HG02852 (cell line): ENCODE results near the gene SPRR2D.
"Not testable (repeated sequence)": the region's sequence is repeated elsewhere in the genome, so short reads cannot be mapped to it uniquely, and the experiment has no call there.

Source experiments
- ATAC-seq: cut with Tn5 transposase; IDR thresholded peaks from one replicate; pipeline ENCODE4 v1.9.1; 2021; ENCODE audit warnings: mild to moderate bottlenecking, moderate library complexity; ENCODE audit not compliant: unreplicated experiment

The SPRR2D gene

DNA sequence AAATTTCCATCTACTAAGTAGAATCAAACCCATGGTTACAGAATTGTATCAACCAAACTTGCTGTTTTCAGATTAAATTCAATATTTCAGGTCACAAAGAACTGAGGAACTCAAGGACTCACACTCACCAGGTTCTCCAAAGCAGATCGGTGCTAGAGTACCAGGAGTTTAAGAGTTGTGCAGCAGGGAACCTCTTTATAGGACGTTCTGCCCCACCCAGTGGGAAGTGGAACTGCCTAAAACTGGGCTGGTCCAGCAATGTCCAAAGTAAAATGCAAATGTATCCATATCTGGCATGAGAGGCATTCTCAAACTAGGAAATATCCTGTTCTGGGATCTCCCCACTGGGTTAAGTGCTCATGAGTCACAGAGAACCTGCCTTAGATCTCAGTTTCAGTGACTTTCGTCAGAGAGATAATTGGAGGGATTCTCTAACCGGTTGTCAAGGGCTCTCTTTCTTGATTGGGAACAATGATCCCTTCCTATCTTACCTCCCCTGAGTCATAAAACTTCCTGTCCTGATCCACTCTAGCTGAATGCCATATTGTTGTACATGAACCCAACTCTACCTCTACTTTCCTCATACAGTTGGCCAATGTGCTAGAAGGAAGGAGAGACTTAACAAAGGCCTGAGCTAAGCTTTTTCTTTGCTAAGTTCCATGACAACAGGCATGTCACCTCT lies at the start of gene SPRR2D:
Gene SPRR2D, minus strand, starts transcription at position 171 of the 682 bp plus-strand sequence. CDS start 774 bp downstream, outside the sequence.
- ATAC-seq = no peak

DNA sequence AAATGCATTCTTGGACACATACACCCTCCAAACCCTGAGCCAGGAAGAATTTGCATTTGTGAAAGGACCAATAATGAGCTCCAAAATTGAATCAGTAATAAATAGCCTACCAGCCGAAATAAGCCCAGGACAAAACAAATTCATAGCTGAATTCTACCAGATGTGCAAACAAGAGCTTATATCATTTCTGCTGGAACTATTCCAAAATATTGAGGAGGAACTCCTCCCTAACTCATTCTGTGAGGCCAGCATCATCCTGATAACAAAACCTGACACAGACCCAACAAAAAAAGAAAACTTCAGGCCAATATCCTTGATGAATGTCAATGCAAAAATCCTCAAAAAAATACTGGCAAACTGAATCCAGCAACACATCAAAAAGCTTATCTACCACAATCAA lies 46.7 kb upstream of the SPRR2D start:
- ATAC-seq = no peak

DNA sequence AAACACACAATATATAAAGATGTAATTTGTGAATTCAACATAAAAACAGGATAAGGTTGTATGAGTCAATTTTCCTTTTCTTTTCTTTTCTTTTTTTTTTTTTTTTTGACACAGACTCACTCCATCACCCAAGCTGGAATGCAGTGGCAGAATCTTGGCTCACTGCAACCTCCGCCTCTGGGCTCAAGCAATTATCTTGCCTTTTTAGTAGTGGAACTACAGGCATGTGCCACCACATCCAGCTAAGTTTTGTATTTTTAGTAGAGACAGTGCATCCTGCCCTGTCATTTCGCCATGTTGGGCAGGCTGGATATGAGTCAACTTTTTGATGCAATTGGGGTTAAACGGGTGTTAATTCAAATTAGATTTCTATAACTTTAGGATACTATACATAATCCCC lies 40.8 kb upstream of the SPRR2D start:
- no peak for ATAC-seq

DNA sequence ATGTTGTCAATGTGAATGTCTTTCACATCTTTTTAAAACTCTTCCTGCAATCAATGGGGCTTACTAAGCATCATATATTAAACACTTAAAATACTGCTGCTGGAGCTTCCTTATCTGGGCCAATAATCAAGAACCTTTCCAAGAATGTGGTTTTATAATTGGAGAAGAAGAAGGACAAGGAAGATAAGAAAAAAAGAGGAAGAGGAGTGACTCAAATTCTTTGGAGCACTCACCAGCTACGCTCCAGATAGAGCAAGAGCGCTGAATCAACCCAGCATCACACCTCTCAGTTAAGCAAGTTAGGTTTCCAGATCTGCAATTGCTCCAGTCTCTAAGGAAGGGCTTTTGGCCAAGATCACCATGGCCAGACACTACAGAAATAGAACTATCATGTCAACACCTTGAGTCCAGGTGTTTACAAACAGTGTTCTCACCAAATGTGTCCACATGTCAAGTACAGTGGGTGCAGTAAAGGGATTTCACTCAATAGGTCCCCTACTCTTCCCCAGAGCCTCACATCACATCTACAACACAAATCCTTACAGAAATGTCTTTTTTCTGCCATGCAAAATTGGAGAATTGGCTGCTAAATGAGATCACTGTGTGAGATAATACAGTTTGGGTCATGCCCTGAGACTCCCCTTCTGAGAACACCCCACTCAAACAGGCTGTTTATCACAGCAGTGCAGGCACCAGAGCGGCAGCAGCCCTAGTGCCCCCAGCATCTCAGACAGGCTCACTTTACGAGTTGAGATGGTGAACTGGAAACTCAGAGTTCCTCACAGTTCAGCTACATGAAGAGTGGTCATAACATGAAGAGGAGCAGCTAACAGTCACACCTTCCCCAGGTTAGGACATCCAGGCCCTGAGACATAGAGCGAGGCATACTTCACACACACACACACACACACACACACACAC lies 32.1 kb upstream of the SPRR2D start:
- no peak for ATAC-seq

DNA sequence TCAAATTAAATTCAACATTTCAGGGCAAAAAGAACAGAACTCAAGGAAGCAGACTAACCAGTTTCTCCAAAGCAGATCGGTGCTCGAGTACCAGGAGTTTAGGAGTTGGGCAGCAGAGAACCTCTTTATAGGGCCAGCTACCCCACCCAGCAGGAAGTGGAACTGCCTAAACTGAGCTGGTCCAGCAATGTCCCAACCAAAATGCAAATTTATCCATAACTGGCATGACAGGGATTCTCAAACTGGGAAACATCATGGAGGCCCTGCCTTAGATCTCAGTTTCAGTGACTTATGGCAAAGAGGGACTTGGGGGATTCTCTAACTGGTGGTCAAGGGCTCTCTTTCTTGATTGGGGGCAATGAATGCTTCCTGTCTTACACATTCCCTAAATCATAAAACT lies 30.6 kb upstream of the SPRR2D start, which contains the start of gene SPRR2B:
Gene SPRR2B, minus strand, starts transcription at position 101 of the 400 bp plus-strand sequence. CDS start 772 bp downstream, outside the sequence.
- no peak for ATAC-seq

DNA sequence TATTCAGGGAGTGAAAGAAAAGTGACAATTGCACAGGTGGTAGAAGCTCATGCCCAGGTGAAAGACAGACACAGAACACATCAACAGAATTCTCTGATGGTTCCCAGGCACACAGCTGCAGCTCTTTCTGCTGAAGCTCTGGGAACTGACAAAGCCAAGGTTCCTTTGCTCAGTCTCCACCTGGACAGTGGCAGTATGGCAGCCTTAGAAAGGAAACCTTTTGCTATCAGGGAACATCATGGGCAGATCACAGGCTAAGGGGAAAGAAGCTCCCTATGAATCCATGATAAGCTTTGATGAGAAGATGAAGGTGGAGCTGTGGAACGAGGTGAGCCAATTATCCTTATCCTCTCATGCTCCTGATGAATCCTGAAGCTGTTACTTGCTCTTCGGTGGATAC lies 29.3 kb upstream of the SPRR2D start:
- no peak for ATAC-seq

DNA sequence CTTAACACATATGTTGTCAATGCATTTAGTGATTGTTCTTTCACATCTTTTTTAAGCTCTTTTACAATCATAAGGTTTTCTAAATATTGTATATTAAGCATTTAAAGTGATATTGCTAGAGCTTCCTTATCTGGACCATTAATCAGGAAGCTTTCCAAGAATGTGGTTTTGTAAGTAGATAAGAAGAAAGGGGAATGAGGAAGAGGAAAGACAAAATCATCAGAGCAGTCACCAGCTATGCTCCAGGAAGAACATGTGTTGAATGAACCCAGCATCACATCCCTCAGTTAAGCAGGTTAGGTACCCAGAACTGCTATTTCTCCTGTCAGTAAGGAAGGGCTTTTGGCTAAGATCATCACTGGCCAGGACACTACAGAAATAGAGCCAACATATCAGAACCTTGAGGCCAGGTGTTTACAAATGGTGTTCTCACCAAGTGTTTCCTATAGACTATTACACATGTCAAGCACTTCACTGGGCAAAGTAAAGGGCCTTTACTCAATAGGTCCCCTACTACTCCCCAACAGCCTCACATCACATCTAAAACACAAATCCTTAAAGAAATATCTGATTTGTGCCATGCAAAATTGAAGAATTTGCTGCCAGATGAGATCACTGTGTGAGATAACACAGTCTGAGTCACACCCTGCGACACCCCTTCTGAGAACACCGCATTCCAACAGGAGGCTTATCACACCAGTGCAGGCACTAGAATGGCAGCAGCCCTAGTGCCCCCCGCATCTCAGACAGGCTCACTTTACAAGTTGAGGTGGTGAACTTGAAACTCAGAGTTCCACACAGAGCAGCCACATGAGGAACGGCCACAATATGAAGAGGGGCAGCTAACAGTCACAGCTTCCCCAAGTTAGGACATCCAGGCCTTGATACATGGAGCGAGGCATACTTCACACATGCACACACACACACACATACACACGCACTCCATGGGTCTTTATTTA lies 18.2 kb upstream of the SPRR2D start:
- no peak for ATAC-seq

DNA sequence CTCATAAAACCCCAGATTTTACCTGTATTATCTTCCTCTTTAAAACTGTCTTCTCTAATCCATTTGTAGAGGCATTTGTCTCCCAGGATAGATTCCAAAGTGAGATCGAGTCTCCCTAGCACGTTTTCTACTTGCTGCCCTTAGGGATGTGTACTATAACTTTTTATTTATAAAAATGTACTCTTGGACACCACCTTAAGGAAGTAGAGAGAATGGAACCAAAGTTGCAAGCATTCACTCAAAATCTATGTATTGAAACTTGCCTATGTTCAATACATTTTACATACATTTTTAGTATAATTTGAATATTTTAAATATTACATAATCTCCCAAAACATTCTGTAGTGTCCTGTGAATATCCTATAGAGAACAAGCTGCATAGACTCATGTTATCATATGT lies 17.2 kb upstream of the SPRR2D start:
- no peak for ATAC-seq

DNA sequence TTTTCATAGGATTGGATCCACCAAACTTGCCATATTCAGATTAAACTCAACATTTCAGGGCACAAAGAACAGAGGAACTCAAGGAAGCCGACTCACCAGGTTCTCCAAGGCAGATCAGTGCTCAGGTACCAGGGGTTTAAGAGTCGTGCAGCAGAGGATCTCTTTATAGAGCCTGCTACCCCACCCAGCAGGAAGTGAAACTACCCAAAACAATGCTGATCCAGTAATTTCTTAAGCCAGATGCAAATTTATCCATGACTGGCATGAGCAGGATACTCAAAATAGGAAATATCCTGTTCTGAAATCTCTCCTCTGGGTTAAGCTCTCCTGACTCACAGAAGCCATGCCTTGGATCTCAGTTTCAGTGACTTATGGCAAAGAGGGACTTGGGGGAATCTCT lies 16.5 kb upstream of the SPRR2D start, which contains the start of gene SPRR2A:
Gene SPRR2A, minus strand, starts transcription at position 138 of the 400 bp plus-strand sequence. CDS start 777 bp downstream, outside the sequence.
- no peak for ATAC-seq

DNA sequence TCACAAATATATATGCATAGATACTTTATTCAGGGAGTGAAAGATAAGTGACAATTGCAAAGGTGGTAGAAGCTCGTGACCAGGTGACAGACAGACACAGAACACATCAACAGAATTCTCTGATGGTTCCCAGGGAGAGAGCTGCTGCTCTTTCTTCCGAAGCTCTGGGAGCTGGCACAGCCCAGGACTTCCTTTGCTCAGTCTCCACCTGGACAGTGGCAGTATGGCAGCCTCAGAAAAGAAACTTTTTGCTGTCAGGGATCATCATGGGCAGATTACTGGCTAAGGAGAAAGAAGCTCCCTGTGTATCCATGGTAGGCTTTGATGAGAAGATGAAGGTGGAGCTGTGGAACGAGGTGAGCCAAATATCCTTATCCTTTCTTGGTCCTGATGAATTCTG lies 15.2 kb upstream of the SPRR2D start:
- ATAC-seq = not testable (repeated sequence)

DNA sequence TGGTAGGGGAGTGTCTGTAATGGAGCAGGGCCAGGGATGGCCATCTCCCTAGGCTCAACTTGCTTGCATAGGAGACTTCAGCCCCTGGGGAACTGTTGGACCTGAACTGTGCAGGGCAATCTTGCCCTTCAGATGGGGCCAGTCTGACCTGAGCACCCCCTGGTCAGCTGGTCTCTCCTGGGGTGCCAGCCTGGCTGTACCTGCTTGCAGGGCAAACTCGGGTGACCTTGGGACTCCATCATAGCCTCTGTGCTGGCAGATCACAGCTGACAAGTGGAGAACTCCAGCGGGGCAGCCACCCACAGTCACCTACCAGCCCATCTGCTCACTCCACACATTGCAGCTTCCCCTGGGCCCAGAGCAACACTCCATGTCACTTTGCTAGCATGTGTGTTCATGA lies 8.3 kb upstream of the SPRR2D start:
- ATAC-seq = no peak

DNA sequence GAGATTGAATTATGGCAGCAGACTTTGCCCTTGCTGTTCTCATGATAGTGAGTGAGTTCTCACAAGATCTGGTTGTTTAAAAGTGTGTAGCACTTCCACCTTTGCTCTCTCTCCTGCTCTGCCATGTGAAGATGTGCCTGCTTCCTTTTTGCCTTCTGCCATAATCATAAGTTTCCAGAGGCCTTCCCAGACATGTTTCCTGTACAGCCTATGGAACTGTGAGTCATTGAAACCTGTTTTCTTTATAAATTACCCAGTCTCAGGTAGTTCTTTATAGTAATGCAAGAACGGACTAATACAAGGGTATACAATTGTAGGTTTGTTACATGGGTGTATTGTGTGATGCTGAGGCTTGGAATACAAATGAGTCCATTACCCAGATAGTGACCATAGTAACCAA lies 5.7 kb downstream of the SPRR2D start:
- ATAC-seq = no peak

DNA sequence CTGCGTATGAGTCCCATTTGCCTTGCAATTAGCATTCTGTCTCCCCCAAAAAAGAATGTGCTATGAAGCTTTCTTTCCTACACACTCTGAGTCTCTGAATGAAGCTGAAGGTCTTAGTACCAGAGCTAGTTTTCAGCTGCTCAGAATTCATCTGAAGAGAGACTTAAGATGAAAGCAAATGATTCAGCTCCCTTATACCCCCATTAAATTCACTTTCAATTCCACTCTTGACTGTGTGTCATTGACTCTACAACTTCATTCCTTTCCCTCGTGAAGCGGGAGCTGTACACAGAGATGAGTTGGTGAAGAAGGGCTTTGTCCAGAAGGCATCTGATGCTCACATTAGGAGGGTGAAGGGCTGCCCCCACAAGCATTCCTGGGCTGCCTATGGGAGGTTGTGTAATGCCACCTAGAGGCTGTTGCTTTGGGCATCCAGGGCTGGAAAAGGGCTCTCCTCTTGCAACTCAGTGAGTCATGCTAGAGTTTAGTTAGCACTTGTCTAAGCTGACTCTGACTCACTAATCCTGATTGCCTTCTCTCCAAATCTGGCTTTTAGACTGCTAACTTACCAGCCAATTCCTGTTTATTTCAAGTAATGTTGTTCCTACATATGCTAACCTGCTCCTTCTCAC lies 8.1 kb downstream of the SPRR2D start:
- ATAC-seq = no peak

DNA sequence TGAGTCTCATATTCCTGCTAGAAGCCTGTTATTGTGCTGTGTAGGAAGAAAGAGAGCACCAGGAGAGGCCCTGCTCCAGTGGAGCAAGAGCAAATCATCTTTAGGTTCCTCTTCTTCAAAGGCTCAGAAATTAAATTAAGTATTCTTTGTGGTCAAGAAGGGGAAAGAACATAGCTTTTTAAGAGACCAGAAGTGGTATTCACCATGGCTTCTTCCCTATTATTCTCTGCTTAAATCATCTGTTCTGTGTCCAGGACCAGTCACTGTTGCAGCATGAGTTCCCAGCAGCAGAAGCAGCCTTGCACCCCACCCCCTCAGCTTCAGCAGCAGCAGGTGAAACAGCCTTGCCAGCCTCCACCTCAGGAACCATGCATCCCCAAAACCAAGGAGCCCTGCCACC lies 8.8 kb downstream of the SPRR2D start:
- no peak for ATAC-seq

DNA sequence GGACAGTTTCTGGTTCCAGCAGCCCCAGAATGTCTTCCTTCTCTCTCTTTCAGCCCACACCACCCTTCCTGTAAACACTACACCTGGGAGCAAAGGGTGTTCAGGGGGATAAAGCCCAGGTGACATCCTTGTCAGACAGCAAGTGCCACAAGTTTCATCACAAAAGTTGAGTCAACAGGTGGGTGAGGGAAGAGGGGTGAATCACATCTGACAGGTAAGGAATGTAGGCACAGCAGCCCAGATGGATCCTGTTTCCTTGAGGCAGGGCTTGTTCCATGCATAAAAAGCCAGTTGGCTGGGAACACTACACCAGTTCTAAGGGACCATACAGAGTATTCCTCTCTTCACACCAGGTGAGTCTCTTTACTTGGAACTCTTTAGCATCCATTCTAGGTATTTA lies 10.0 kb downstream of the SPRR2D start, which contains the start of gene SPRR1B:
Gene SPRR1B, plus strand, starts transcription at position 309 of the 400 bp plus-strand sequence. CDS start 1,143 bp downstream, outside the sequence.
- ATAC-seq = no peak

DNA sequence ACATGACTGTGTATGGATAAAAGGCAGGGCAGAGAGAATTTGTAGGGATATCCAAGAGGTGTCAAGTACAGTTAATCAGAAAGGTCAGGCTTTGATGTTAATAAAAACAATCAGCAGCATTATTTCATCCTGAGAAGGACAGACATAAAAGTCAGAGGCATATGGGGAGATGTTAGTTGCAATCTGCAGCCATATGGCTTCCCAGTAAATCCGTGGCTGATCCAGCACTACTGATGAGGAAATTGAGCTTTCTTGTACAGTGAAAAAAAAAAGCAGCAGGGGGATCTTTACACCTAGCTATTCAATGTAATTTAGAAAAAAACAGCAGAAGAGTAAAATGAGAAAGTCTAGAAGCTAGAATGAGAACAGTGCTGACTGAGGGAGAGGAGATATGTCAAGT lies 12.2 kb downstream of the SPRR2D start:
- no peak for ATAC-seq

DNA sequence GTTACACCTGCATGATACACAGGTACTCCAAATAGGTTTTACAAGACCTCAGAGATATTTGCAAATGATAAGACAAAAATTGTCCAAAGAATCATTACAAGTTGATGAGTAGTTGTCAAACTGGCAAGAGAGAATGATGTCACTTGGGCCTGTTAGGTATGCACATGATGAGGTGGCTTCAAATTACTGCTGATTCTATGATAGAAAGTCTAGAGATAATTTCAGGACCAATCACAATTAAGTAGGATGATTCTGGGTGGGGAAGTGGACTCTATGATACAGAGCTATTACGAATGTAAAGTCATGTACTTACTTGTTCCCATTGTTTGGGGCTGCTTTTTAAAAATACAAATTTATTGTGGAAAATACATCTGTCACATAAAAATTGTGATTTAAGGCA lies 15.1 kb downstream of the SPRR2D start:
- no peak for ATAC-seq

DNA sequence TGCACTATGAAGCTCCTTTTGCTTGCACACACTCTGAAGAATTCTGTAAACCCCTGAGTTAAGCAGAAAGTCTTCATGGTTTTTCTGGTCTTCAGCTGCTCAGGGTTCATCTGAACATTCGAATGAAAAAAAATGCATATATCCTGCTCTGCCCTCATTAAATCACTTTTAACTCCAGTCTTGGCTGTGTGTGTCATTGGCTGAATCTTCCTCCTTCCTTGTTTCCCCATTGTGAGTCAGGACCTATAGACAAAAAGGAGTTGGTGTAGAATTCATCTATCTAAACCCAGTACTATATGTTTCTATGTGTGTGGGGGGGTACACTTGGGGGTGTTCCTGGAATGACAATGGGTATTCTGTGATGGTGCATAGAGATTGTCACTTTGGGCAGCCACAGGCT lies 16.5 kb downstream of the SPRR2D start:
- no peak for ATAC-seq

DNA sequence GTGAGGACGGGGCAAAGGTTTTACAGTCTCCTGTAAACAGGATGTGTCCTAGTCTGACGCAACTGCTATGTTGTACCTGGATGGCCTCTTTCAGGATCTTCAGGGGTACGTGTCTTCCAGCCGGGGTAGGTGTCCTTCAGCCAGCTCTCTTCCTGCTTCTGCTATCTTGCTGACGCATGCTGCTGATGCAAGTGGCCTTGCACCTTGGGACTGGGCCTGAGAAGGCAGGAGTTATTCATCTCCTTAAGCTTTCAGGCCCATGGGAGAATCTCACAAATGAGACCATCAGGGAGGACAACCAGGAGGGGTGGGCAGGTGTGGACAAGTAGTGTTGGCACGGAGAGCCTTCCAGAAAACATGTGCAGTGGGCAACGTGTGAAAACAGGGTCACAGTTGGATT lies 17.8 kb downstream of the SPRR2D start:
- no peak for ATAC-seq

DNA sequence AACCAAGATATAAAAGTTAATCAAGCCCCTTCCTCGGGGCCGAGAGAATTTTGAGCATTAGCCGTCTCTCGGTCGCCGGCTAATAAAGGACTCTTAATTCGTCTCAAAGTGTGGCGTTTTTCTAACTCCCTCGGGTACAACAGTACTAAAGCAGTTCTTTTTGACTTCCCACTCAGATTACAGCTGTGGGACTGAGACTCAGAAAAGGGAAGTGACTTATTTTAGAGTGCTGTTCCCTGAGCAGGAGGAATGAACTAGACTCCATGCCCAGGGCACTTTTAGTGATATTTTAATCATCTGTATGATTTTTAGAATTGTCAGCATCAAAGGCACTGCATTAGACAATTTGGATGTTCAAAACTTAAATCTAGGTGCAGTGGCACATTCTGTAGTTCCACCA lies 18.6 kb downstream of the SPRR2D start:
- ATAC-seq = not testable (repeated sequence)
